Activated CD4-positive, CD25-positive, alpha-beta regulatory T cell (primary cell): ENCODE data around the gene ILKAP.
A peak's percentile ranks its signal among the peaks of the same experiment; 100 is the strongest.

Experiments used
- DNase-seq, 4 experiments: peaks; one replicate each; lab custom pipeline; 2025; lab: John Stamatoyannopoulos, UW

Gene ILKAP

GRCh38 chr2:238236571-238236970 is 33.1 kb upstream of the ILKAP start:
- DNase-seq = no peak

GRCh38 chr2:238235856-238236255 is 32.4 kb upstream of the ILKAP start:
- no peak for DNase-seq

GRCh38 chr2:238235331-238235732 is 31.8 kb upstream of the ILKAP start:
- DNase-seq = no peak

- no peak for DNase-seq
These were observed 30.1 kb upstream of the ILKAP start for GRCh38 chr2:238233625-238234024.

GRCh38 chr2:238231809-238232208 is 28.3 kb upstream of the ILKAP start:
- DNase-seq = no peak

- DNase-seq = peak; percentile 46 to 61 (median 58)
These were observed 27.8 kb upstream of the ILKAP start for GRCh38 chr2:238231251-238231793.

- no peak for DNase-seq
These were observed 27.2 kb upstream of the ILKAP start for GRCh38 chr2:238230699-238231098.

- DNase-seq = no peak
These were observed 25.2 kb upstream of the ILKAP start for GRCh38 chr2:238228700-238229099.

- DNase-seq = no peak
These were observed 24.1 kb upstream of the ILKAP start for GRCh38 chr2:238227587-238228032.

- no peak for DNase-seq
These were observed 23.4 kb upstream of the ILKAP start for GRCh38 chr2:238226698-238227586.

- DNase-seq = no peak
These were observed 22.6 kb upstream of the ILKAP start for GRCh38 chr2:238225911-238226697.

- DNase-seq = no peak
These were observed 21.6 kb upstream of the ILKAP start for GRCh38 chr2:238225121-238225520.

- no peak for DNase-seq
These were observed 21.0 kb upstream of the ILKAP start for GRCh38 chr2:238224356-238225035.

GRCh38 chr2:238220892-238221521 is 17.5 kb upstream of the ILKAP start:
- DNase-seq = no peak

GRCh38 chr2:238220274-238220891 is 16.9 kb upstream of the ILKAP start:
- no peak for DNase-seq

- DNase-seq = no peak
These were observed 13.2 kb upstream of the ILKAP start for GRCh38 chr2:238216651-238217184.

GRCh38 chr2:238207006-238207405 is 3.5 kb upstream of the ILKAP start:
- DNase-seq = no peak

- DNase-seq = no peak
These were observed 633 bp upstream of the ILKAP start for GRCh38 chr2:238203973-238204683.

GRCh38 chr2:238202326-238203093 is 985 bp downstream of the ILKAP start:
- no peak for DNase-seq
